Body of pancreas (tissue), 4 donors: Measurements from ENCODE around the gene FHOD3.

ENCODE experiments used
- POLR2A ChIP-seq, 3 donors: fragments of 450-650 bp; IDR thresholded peaks; one replicate each; pipeline ENCODE4 v1.6.1; 2016; ENCODE audit warnings: antibody characterized with exemption in 3 of 3, mild to moderate bottlenecking in 2 of 3
- TF ChIP-seq, protein P1 (sequence below), 7 experiments: fragments of 450-650 bp in 4 of 7; fragments of 200-600 bp in 3 of 7; sonication (generic) in 3 of 7; IDR thresholded peaks; one replicate each; pipeline ENCODE4 v1.5.1; 2016 to 2019; ENCODE audit warnings: antibody characterized with exemption in 7 of 7

DNA sequence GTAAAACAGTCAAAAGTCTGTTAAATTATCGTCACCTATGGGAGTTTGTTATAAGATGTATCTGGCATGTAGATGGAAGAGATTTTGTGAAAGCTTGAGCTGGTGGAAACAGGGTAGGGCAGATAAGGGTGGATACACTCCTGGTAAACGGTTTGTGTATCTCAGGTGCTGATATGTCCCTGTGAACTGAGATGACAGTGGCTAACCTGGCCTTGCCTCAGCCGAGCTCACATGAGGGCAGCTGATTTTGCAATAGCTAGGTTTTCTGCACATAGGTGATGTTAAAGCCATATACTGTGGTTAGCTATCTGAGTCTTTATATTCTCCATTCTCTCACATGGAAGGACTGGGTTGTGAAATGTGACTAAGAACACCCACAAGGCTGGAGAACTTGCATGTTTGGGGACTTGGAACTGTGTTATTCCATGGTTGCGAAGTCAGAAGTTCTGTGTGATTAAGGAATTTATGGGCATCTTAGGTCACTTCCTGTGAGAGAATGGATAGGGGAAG lies 326.2 kb downstream of the FHOD3 start:
- no peak for TF ChIP-seq POLR2A (IDR thresholded peaks at IDR 0.05)
- TF ChIP-seq, protein P1, sequence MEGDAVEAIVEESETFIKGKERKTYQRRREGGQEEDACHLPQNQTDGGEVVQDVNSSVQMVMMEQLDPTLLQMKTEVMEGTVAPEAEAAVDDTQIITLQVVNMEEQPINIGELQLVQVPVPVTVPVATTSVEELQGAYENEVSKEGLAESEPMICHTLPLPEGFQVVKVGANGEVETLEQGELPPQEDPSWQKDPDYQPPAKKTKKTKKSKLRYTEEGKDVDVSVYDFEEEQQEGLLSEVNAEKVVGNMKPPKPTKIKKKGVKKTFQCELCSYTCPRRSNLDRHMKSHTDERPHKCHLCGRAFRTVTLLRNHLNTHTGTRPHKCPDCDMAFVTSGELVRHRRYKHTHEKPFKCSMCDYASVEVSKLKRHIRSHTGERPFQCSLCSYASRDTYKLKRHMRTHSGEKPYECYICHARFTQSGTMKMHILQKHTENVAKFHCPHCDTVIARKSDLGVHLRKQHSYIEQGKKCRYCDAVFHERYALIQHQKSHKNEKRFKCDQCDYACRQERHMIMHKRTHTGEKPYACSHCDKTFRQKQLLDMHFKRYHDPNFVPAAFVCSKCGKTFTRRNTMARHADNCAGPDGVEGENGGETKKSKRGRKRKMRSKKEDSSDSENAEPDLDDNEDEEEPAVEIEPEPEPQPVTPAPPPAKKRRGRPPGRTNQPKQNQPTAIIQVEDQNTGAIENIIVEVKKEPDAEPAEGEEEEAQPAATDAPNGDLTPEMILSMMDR (IDR thresholded peaks at IDR 0.05): no peak
